GM12878 (cell line): ENCODE results near the gene DIAPH2. TPM values are rescaled to one million over a fixed set of nuclear protein-coding genes. Genes with fewer than 3 reads are reported as not detected.

Experiments
- ATAC-seq: fragments of 200-7000 bp; cut with Tn5 transposase; 3 replicates; pipeline ENCODE4 v1.9.1; 2020; ENCODE audit warnings: mild to moderate bottlenecking, moderate library complexity
- BruUV-seq: library from RNA; stranded (reverse); fragments of 400-500 nt; replicated peaks from 2 replicates; lab custom pipeline; 2021; lab: Mats Ljungman, UMichigan
- CTCF ChIA-PET: fragments of 300-600 bp; sonication (Branson Sonifier 250); formaldehyde crosslinking; extraction: SDS; loops from one replicate; lab custom pipeline; 2021; ENCODE audit warnings: inconsistent platforms; lab: Yijun Ruan, JAX
- POLR2A ChIA-PET: fragments of 350-600 bp; formaldehyde crosslinking; extraction: SDS; loops from one replicate; lab custom pipeline; 2021; ENCODE audit warnings: inconsistent platforms; lab: Charles Lee
- RAD21 ChIA-PET: fragments of 300-600 bp; sonication (Branson Sonifier 250); formaldehyde crosslinking; loops from one replicate; lab custom pipeline; 2023; ENCODE audit warnings: antibody characterized with exemption; ENCODE audit not compliant: unreplicated experiment; lab: Charles Lee
- SMC1A ChIA-PET: fragments of 300-600 bp; sonication (Branson Sonifier 250); formaldehyde crosslinking; loops from one replicate; lab custom pipeline; 2023; ENCODE audit not compliant: unreplicated experiment, uncharacterized antibody; lab: Charles Lee
- DNase-seq: peaks from one replicate; pipeline ENCODE4 v3.0.0-alpha.2; 2011; ENCODE audit warnings: low read depth, low spot score
- FAIRE-seq: peaks from 3 replicates; lab custom pipeline; 2011; peaks lifted over from hg19 to GRCh38; lab: Jason Lieb, UNC
- H2AFZ ChIP-seq: 2 replicates; pipeline ENCODE4 v1.6.0; 2011; ENCODE audit warnings: low read depth, low read length, control low read depth; ENCODE audit not compliant: control insufficient read depth
- H3K27ac ChIP-seq: 2 replicates; pipeline ENCODE4 v1.5.1; 2011; ENCODE audit warnings: control low read depth; ENCODE audit not compliant: control insufficient read depth, insufficient read depth
- H3K27me3 ChIP-seq, 2 experiments: replicated peaks in 1 of 2; 2 replicates each; pipeline versions ENCODE4 v1.6.0 to v1.6.1; 2011; ENCODE audit warnings: low read length in 1 of 2; ENCODE audit not compliant: control insufficient read depth in 2 of 2, insufficient read depth in 2 of 2
- H3K36me3 ChIP-seq, 2 experiments: 2 replicates each; pipeline ENCODE4 v1.5.1; 2011; ENCODE audit warnings: low read length in 1 of 2; ENCODE audit not compliant: control insufficient read depth in 2 of 2, insufficient read depth in 2 of 2
- H3K4me1 ChIP-seq: 2 replicates; pipeline ENCODE4 v1.6.1; 2011; ENCODE audit warnings: mild to moderate bottlenecking, low read length, moderate library complexity, mixed read lengths; ENCODE audit not compliant: control insufficient read depth, insufficient read depth
- H3K4me2 ChIP-seq: 2 replicates; pipeline ENCODE4 v1.6.0; 2011; ENCODE audit warnings: control low read depth; ENCODE audit not compliant: control insufficient read depth, insufficient read depth
- H3K4me3 ChIP-seq: fragments of 200-600 bp; sonication (generic); 2 replicates; pipeline ENCODE4 v1.5.1; 2016
- H3K79me2 ChIP-seq: 2 replicates; pipeline ENCODE4 v1.6.0; 2011; ENCODE audit warnings: low read length; ENCODE audit not compliant: control insufficient read depth, insufficient read depth
- H3K9ac ChIP-seq: 2 replicates; pipeline ENCODE4 v1.8.0; 2011; ENCODE audit warnings: low read length, control low read depth, mixed read lengths; ENCODE audit not compliant: control insufficient read depth, insufficient read depth
- H3K9me3 ChIP-seq: replicated peaks from 3 replicates; pipeline ENCODE4 v1.5.1; 2011; ENCODE audit warnings: mild to moderate bottlenecking, low read length; ENCODE audit not compliant: control insufficient read depth, insufficient read depth
- H4K20me1 ChIP-seq: 2 replicates; pipeline ENCODE4 v1.6.0; 2011; ENCODE audit not compliant: control insufficient read depth, insufficient read depth
- KDM1A ChIP-seq: fragments of 200-600 bp; sonication (generic); IDR thresholded peaks from 2 replicates; pipeline ENCODE4 v1.6.1; 2016; ENCODE audit warnings: borderline replicate concordance
- NR2C2 ChIP-seq: IDR thresholded peaks from 2 replicates; pipeline ENCODE4 v1.6.1; 2011; ENCODE audit warnings: borderline replicate concordance, low read depth; ENCODE audit not compliant: control insufficient read depth, insufficient read length
- RUNX3 ChIP-seq: IDR thresholded peaks from 2 replicates; pipeline ENCODE4 v1.6.1; 2012; ENCODE audit warnings: low read length, inconsistent platforms
- STAT3 ChIP-seq: IDR thresholded peaks from 2 replicates; pipeline ENCODE4 v1.6.1; 2011; ENCODE audit warnings: low read depth, low read length, improper control_type of control experiment
- TCF7 ChIP-seq: IDR thresholded peaks from 2 replicates; pipeline ENCODE4 v1.6.1; 2014; ENCODE audit warnings: antibody characterized with exemption, borderline replicate concordance
- ZNF384 ChIP-seq: IDR thresholded peaks from 2 replicates; pipeline ENCODE4 v1.6.1; 2012; ENCODE audit warnings: low read depth, mild to moderate bottlenecking, low read length, improper control_type of control experiment, borderline replicate concordance
- in situ Hi-C: fragments of 300-500 bp; cut with MboI; formaldehyde crosslinking; loops from 9 replicates; pipeline ENCODE4 v1.14.3; 2018; ENCODE audit warnings: mixed read lengths
- intact Hi-C: fragments of 100-400 bp; cut with micrococcal nuclease; formaldehyde crosslinking; loops from one replicate; pipeline ENCODE4 v1.14.2; 2022; ENCODE audit not compliant: unreplicated experiment
- polyA plus RNA-seq, 11 experiments: library from polyadenylated mRNA; depleted of rRNA in 4 of 11; unstranded in 6 of 11; stranded (reverse) in 5 of 11; fragments of >200 nt; fragmentation: Nextera tagmentation in 4 of 11; fragmentation: Illumina TruSeq in 1 of 11; extraction: Ambion mirVana in 4 of 11; extraction: Trizol in 1 of 11; gene quantifications; 1 replicate in 1 of 11; 2 replicates in 10 of 11; pipeline versions ENCODE4 v1.2.1 to v1.2.3, GENCODE V29; 2011 to 2016; ENCODE audit warnings: inconsistent platforms in 2 of 11, missing spikeins in 2 of 11, low read depth in 1 of 11
- total RNA-seq, 4 experiments: library from RNA; depleted of rRNA in 3 of 4; stranded (reverse); fragments of >200 nt in 3 of 4; fragmentation: Illumina TruSeq in 1 of 4; extraction: Trizol in 1 of 4; gene quantifications; 2 replicates each; pipeline versions ENCODE4 v1.2.1 to v1.2.3, GENCODE V29; 2013 to 2021
- TF ChIP-seq, protein P1 (sequence below): fragments of 450-650 bp; IDR thresholded peaks from 2 replicates; pipeline ENCODE4 v1.6.1; 2018; ENCODE audit warnings: borderline replicate concordance, mild to moderate bottlenecking; ENCODE audit not compliant: partially characterized antibody
- TF ChIP-seq, protein P2 (sequence below): fragments of 450-650 bp; IDR thresholded peaks from 2 replicates; pipeline ENCODE4 v1.6.1; 2017; ENCODE audit warnings: borderline replicate concordance

DIAPH2 gene
- total and polyA plus RNA-seq, 10 of the 15 experiments (the other 5 are each of a cell fraction or from before 2014, with no cell fraction given) = 2.2 to 16.6 (median 8.8) TPM

- ATAC-seq (no peak), DNase-seq (no peak), FAIRE-seq (no peak)
- H3K79me2 ChIP-seq = no peaks in the 10 kb centered on the region
- no peaks in the 10 kb centered on the region for H3K4me1 ChIP-seq
- TF ChIP-seq STAT3 = no peak
- TF ChIP-seq RUNX3 = no peak
- TF ChIP-seq KDM1A = no peak
- TF ChIP-seq TCF7 = no peak
- no peak for TF ChIP-seq ZNF384
- TF ChIP-seq, protein P1, sequence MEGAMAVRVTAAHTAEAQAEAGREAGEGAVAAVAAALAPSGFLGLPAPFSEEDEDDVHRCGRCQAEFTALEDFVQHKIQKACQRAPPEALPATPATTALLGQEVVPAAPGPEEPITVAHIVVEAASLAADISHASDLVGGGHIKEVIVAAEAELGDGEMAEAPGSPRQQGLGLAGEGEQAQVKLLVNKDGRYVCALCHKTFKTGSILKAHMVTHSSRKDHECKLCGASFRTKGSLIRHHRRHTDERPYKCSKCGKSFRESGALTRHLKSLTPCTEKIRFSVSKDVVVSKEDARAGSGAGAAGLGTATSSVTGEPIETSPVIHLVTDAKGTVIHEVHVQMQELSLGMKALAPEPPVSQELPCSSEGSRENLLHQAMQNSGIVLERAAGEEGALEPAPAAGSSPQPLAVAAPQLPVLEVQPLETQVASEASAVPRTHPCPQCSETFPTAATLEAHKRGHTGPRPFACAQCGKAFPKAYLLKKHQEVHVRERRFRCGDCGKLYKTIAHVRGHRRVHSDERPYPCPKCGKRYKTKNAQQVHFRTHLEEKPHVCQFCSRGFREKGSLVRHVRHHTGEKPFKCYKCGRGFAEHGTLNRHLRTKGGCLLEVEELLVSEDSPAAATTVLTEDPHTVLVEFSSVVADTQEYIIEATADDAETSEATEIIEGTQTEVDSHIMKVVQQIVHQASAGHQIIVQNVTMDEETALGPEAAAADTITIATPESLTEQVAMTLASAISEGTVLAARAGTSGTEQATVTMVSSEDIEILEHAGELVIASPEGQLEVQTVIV = no peak
- TF ChIP-seq, protein P2, sequence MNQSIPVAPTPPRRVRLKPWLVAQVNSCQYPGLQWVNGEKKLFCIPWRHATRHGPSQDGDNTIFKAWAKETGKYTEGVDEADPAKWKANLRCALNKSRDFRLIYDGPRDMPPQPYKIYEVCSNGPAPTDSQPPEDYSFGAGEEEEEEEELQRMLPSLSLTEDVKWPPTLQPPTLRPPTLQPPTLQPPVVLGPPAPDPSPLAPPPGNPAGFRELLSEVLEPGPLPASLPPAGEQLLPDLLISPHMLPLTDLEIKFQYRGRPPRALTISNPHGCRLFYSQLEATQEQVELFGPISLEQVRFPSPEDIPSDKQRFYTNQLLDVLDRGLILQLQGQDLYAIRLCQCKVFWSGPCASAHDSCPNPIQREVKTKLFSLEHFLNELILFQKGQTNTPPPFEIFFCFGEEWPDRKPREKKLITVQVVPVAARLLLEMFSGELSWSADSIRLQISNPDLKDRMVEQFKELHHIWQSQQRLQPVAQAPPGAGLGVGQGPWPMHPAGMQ = no peak
- no peak for TF ChIP-seq NR2C2
- intact Hi-C loops (no loop called here), in situ Hi-C loops (no loop called here)
- no peak overlapping the region for H3K27ac ChIP-seq
- CTCF ChIA-PET = no interaction called here
- no TSS peak for BruUV-seq
- SMC1A ChIA-PET = interaction anchor here (0.7 kb wide), 1 partner anchor 275 kb away, joined by 3 read pairs; no protein-coding TSS in a partner anchor
- H3K4me3 ChIP-seq = no peak overlapping the region
- no peak overlapping the region for H3K4me2 ChIP-seq
- H3K27me3 ChIP-seq = no peaks in the 10 kb centered on the region
- no peaks in the 10 kb centered on the region for H3K36me3 ChIP-seq
- H2AFZ ChIP-seq = no peak overlapping the region
- no peaks in the 10 kb centered on the region for H3K9me3 ChIP-seq
- POLR2A ChIA-PET = no interaction called here
- H3K9ac ChIP-seq = no peak overlapping the region
- no peaks in the 10 kb centered on the region for H4K20me1 ChIP-seq
- RAD21 ChIA-PET = no interaction called here
These were observed 21.3 kb downstream of the DIAPH2 start for GRCh38 chrX:96705905-96706304.
